ENCODE data around the gene TCF7L1.

TCF7L1 gene

GRCh38 chr2:85234868-85235267 is 101.7 kb downstream of the TCF7L1 start:
- DNase-seq, result no peak

DNA sequence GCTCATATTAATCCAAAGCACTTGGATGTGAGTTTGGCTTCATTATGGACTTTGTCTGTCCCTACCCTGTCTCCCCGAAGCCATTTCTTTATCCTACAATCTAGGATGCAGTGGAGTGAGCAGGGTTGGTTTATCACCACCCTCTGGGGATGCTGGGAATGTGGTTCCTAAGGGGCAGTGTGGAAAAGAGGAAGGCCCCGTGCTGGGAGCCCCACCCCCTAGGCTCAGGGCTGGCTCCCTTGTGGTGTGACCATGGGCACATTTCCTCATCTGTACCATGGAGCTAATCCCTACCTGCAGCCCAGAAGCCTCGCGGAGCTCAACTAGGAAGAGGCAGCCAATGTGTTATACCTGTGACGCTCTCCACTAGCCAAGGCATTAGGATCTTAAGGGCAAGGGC is 102.1 kb downstream of the TCF7L1 start:
- no peak for DNase-seq

GRCh38 chr2:85236084-85236483 is 102.9 kb downstream of the TCF7L1 start:
- DNase-seq, result no peak

GRCh38 chr2:85237849-85238565 is 104.8 kb downstream of the TCF7L1 start:
- DNase-seq, result no peak

GRCh38 chr2:85238607-85239006 is 105.4 kb downstream of the TCF7L1 start:
- DNase-seq, result no peak

DNA sequence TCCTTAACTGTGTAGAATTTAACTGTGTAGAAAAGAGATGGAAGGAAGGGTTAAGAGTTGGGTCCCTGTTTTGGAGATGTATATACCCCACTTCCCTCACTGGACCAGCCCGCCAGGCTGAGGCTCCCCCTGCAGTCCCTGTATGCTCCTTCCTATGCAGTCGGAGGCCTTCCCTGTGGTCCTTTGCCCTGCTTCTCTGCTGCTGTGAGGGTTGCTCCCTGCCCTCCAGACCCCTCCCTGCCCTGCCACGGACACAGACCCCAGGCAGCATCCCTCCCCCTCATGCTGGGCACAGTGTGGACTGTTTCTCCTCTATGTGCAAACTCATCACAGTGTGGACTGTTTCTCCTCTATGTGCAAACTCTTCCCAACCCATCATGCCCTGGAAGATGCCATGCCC is 105.9 kb downstream of the TCF7L1 start:
- DNase-seq, result no peak

DNA sequence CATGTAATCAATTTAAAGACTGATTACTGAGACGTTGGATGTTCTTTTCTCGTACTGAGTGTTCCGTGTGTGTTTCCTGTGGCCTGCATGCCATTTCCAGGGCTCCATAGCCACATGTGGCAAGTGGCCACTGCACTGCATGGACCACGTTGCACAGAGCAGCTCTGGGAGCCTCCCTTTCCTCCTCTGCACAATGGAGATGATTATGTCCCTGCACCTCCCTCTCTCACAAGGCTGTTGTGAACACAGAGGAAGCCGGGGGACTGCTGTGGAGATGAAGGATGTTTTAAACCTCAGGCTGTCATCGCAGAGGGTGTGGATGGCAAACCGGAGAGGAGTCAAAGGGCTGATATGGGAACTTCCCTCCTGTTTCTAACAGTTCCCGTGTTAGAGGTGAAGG is 106.9 kb downstream of the TCF7L1 start:
- DNase-seq, result no peak

GRCh38 chr2:85242321-85242720 is 109.1 kb downstream of the TCF7L1 start:
- no peak for DNase-seq

- peak; percentile 14 for DNase-seq
These were observed 110.2 kb downstream of the TCF7L1 start for GRCh38 chr2:85243101-85244072.

DNA sequence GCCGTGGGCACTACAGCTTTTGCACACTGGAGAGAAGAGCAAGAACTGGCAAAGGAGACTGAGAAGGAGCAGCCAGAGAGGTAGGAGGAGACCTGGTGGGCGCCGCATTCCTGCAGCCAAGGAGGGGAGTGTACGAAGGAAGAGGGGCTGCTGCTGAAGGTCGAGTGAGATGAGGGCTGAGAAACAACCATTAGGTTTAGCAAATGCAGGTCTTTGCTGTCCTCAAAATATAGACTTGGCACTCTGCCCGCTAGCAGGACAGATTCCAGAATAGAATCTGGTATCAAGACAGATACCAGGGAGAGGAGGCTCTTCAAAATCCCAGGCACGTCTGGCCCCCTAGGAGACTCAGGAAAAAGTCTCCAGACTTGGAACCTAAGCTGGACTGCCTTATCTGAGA is 111.6 kb downstream of the TCF7L1 start:
- no peak for DNase-seq

DNA sequence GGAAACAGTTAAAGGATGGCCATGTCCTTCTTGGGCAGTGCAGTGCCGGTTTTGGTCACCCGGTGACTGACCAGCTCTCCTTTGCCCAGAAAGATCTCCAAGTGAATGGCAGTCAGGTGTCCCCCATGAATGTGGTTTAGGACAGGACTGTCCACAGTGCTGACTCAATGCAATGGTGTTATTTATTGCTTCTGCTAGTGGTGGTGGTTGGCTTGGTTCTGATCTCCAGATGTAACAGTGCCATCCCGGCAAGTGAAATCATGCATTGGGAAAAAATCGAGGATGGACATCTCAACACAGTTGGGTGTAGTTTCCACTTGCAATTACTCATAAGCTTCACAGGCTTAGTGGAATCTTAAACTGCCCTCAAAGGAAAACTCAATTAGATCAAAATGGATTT is 112.7 kb downstream of the TCF7L1 start:
- no peak for DNase-seq

- DNase-seq, result no peak
These were observed 113.2 kb downstream of the TCF7L1 start for GRCh38 chr2:85246348-85246747.

GRCh38 chr2:85247610-85248009 is 114.4 kb downstream of the TCF7L1 start:
- no peak for DNase-seq

- no peak for DNase-seq
These were observed 115.7 kb downstream of the TCF7L1 start for GRCh38 chr2:85248773-85249509.

- DNase-seq, result no peak
These were observed 116.9 kb downstream of the TCF7L1 start for GRCh38 chr2:85250045-85250444.

DNA sequence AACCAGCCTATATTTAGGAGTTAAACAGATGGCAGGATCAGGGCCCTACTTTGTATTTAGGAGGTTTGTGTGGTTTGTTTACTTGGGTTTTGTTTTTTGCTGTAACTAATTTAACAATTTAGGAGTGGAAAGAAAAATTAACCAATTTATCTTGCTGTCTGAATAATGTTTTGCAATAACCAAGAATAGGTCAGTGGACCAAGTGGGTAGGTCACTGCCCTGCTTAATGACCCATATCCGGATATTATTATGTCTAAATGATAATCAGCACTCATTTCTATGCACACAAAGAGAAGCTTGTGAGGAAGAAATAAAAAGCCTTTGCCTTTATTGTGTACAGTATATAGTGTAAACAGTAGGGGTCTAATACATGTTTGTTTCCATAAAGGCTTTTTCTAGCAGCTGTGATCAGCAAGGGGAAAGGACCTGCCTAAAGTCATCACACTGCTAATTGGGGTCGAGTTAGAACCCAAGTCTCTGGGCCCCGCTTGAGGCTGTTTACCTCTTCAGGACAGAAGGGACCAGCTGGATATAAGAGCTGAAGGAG is 118.0 kb downstream of the TCF7L1 start:
- DNase-seq, result no peak

DNA sequence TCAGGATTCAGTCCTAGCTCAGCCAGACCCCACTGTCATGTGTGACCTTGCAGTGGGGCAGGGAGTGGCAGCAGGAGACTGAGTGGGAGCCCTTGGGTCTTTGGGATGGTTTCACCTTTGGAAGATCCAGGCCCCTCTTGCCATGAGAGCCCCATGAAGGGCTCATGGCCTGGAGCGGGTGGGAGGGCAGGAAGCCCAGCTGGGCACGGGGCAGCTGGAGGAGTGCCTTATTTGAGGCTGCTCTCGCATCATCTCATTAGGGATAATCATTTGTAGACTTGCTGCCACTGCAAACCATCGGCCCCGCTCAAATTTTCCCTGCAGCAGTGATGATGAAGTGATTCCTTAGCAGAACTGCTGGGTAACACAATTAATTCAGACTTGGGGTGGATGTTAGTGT is 120.7 kb downstream of the TCF7L1 start:
- no peak for DNase-seq

- no peak for DNase-seq
These were observed 121.5 kb downstream of the TCF7L1 start for GRCh38 chr2:85254540-85255300.

GRCh38 chr2:85255456-85255812 is 122.2 kb downstream of the TCF7L1 start:
- no peak for DNase-seq

DNA sequence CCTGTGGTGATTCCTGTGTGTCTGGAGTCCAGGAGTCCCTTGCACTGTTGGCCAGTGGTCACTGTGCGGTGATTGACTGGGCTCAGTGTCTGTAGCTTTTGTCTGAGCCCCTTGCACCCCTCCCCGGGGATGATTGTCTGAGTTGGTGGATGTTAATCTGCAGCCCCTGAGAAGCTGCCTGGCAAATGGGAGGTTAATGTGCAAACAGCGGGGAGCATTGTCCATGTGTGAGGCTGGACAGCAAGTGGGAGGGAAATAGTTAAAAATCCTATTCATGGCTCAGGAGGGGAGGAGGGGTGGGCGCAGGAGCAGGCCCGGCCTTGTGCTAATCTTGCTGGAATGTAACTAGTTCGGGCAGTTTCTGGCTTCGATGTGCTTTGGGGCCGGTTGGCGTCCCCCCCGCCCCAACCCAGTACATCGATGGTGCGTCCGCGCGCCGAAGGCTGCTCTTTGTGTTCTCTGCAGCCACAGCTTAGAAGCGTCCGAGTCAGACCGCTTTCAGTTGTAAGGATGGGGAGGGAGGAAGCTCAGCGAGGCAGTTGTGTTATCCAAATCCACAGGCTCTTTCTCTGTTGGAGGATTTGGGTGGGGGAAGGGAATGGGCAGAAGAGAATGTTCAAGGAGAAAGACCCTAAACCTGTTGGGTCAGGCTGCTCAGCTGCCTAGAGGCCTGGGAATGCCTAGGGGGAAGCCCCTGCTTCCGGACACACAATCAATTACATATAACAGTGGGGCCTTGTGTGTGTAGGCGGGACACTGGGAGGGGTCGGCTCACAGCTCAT is 122.8 kb downstream of the TCF7L1 start:
- DNase-seq, result no peak

DNA sequence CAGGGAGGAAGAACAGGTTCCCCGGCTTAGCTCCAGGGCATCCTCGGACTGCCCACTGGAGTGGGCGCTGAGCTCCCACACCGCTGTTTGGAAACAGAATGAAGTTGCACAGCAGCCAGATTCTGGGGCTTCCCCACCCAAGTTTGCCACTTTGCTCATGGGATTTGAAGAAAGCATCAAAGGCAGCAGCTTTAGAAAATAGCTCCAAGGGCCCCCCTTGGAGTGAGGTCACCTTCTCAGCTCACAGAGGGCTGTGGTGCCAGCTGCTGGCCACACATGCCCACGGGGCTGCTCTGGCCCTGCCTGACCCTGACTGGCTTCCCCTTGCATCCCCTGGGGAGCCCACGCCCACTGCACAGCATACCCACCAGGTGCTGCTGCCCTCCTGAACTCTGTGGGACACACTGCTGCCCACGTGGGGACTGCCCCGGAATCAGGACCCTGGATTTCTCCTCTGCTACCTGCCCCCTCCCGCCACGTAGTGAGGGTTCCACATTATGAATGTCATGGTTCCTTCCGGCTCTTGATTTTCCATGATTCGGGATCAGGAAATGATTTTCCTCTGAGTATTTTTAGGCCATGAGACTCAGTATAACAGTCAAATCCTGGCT is 124.3 kb downstream of the TCF7L1 start:
- DNase-seq, result no peak

Data from activated CD4-positive, alpha-beta T cell treated with anti-CD3 and anti-CD28 coated beads, Interleukin-2, amount 50 U/mL, for 16 hours (primary cell).